ENCODE measurements around the gene STK11IP. TPM values are rescaled to one million over a fixed set of nuclear protein-coding genes. Genes with fewer than 3 reads are reported as not detected.

STK11IP gene
- total and polyA plus RNA-seq, 10 of the 15 experiments (the other 5 are each of a cell fraction or from before 2014, with no cell fraction given): 0.42 to 24.0 (median 11.4) TPM

- peak in 1 of 2 experiments; percentile 63; a peak in 1 of 4 replicates for TF ChIP-seq CEBPB (IDR thresholded peaks at IDR 0.05; ENCODE audit: borderline replicate concordance in 1 of 2, low read depth in 2 of 2, low read length in 2 of 2)
- peak; percentile 99 to 100 (median 100); a peak in 5 of 6 replicates for TF ChIP-seq CTCF (IDR thresholded peaks at IDR 0.05 in 2 of 3, conservative IDR thresholded peaks at IDR 0.05 in 1 of 3; ENCODE audit: control insufficient read depth in 2 of 3, extremely low read depth in 1 of 3, insufficient read depth in 1 of 3, low read depth in 3 of 3, low read length in 3 of 3)
- no peak for TF ChIP-seq YBX1 (IDR thresholded peaks at IDR 0.05)
- no peak for TF ChIP-seq CHD4 (IDR thresholded peaks at IDR 0.05)
- TF ChIP-seq SUPT20H (IDR thresholded peaks at IDR 0.05; ENCODE audit: borderline replicate concordance, control insufficient read depth, low read depth, low read length): no peak
- TF ChIP-seq HCFC1 (IDR thresholded peaks at IDR 0.05; ENCODE audit: low read length): peak; percentile 45; the same call in 1 of the 2 replicates
- no peak for TF ChIP-seq MEF2A (IDR thresholded peaks at IDR 0.05; ENCODE audit: insufficient read depth, low read depth, low read length)
- TF ChIP-seq SMAD5 (IDR thresholded peaks at IDR 0.05; ENCODE audit: low read depth): no peak
- TF ChIP-seq ZNF207 (IDR thresholded peaks at IDR 0.05; ENCODE audit: borderline replicate concordance): peak; percentile 94
- no peak for TF ChIP-seq E2F8 (IDR thresholded peaks at IDR 0.05; ENCODE audit: low read depth, partially characterized antibody)
- TF ChIP-seq MYC (IDR thresholded peaks at IDR 0.05; ENCODE audit: insufficient read depth, insufficient read length, insufficient replicate concordance, low read length, severe bottlenecking): no peak
- peak; percentile 41; the same call in 1 of the 2 replicates for TF ChIP-seq MAX (IDR thresholded peaks at IDR 0.05; ENCODE audit: low read depth, low read length)
- TF ChIP-seq CHD1 (IDR thresholded peaks at IDR 0.05; ENCODE audit: low read depth, low read length): no peak
- no peak for TF ChIP-seq SUZ12 (IDR thresholded peaks at IDR 0.05; ENCODE audit: unreplicated experiment)
- TF ChIP-seq DPF2 (IDR thresholded peaks at IDR 0.05): no peak
- no peak for TF ChIP-seq ZNF274 (IDR thresholded peaks at IDR 0.05; ENCODE audit: insufficient read depth, insufficient read length)
- TF ChIP-seq WRNIP1 (IDR thresholded peaks at IDR 0.05; ENCODE audit: borderline replicate concordance, low read depth, low read length): no peak
- peak; percentile 89 for TF ChIP-seq CREB1 (IDR thresholded peaks at IDR 0.05; ENCODE audit: low read depth)
- TF ChIP-seq EP300 (IDR thresholded peaks at IDR 0.05; ENCODE audit: borderline replicate concordance in 1 of 2, control insufficient read depth in 1 of 2, low read depth in 2 of 2, low read length in 2 of 2): peak; percentile 21 to 50; a peak in 1 of 4 replicates
- TF ChIP-seq BMI1 (IDR thresholded peaks at IDR 0.05; ENCODE audit: borderline replicate concordance): peak; percentile 96
- 0 out of 2 replicates have a peak, but pooled peaks have one; percentile 48 for TF ChIP-seq ESRRA (IDR thresholded peaks at IDR 0.05; ENCODE audit: low read length)
- peak; percentile 58 to 61; a peak in 3 of 4 replicates for TF ChIP-seq BHLHE40 (IDR thresholded peaks at IDR 0.05; ENCODE audit: borderline replicate concordance in 1 of 2, low read depth in 2 of 2, low read length in 1 of 2)
- no peak for TF ChIP-seq CBX5 (IDR thresholded peaks at IDR 0.05; ENCODE audit: low read depth)
- TF ChIP-seq KAT2A (conservative IDR thresholded peaks at IDR 0.05; ENCODE audit: control insufficient read depth, low read depth, low read length): no peak
- no peak for TF ChIP-seq TCF7 (IDR thresholded peaks at IDR 0.05; ENCODE audit: borderline replicate concordance)
- TF ChIP-seq GATAD2B (conservative IDR thresholded peaks at IDR 0.05; ENCODE audit: low read depth): no peak; the same call in 1 of the 2 replicates
Observed at GRCh38 chr2:219642465-219643083, 44.9 kb downstream of the STK11IP start (continued).
